GM12865 (cell line): ENCODE data around the gene CFAP20.
A peak's percentile ranks its signal among the peaks of the same experiment; 100 is the strongest.
"Not testable (repeated sequence)": the region's sequence is repeated elsewhere in the genome, so short reads cannot be mapped to it uniquely, and the experiment has no call there.

ENCODE experiments used
- DNase-seq: peaks from one replicate; pipeline ENCODE4 v3.0.0; 2010; ENCODE audit warnings: low read depth
- H3K4me3 ChIP-seq: 2 replicates; pipeline ENCODE4 v1.5.1; 2011; ENCODE audit warnings: mild to moderate bottlenecking, low read depth, low read length, control low read depth
- CTCF ChIP-seq: IDR thresholded peaks from 2 replicates; pipeline ENCODE4 v1.5.1; 2011; ENCODE audit warnings: low read length, control low read depth, low read depth, inconsistent platforms; ENCODE audit not compliant: insufficient read depth; ENCODE audit errors: missing control alignments

CFAP20 gene

GRCh38 chr16:58099097-58099955 lies 29.9 kb downstream of the CFAP20 start:
- H3K4me3 ChIP-seq, result no peak overlapping the region
- TF ChIP-seq CTCF, result no peak
- no peak for DNase-seq

- no peak for TF ChIP-seq CTCF
- H3K4me3 ChIP-seq, result no peak overlapping the region
- DNase-seq, result no peak
Measured at GRCh38 chr16:58098207-58099096, 30.7 kb downstream of the CFAP20 start.

- TF ChIP-seq CTCF, result no peak
- no peak for DNase-seq
- no peak overlapping the region for H3K4me3 ChIP-seq
Measured at GRCh38 chr16:58096249-58096648, 32.9 kb downstream of the CFAP20 start.

- H3K4me3 ChIP-seq, DNase-seq: not testable (repeated sequence)
Measured at GRCh38 chr16:58095575-58095960, 33.6 kb downstream of the CFAP20 start.

- DNase-seq, result peak; percentile 38
- no peak overlapping the region for H3K4me3 ChIP-seq
- TF ChIP-seq CTCF, result no peak
Measured at GRCh38 chr16:58094791-58095574, 34.2 kb downstream of the CFAP20 start.

- no peak for DNase-seq
Measured at GRCh38 chr16:58094026-58094425, 35.2 kb downstream of the CFAP20 start.

GRCh38 chr16:58090396-58090795 lies 38.8 kb downstream of the CFAP20 start:
- not testable (repeated sequence) for H3K4me3 ChIP-seq, DNase-seq

More at GRCh38 chr16:58094026-58094425, 35.2 kb downstream of the CFAP20 start:
- no peak for TF ChIP-seq CTCF
- H3K4me3 ChIP-seq, result no peak overlapping the region
